Glutamatergic neuron (in vitro differentiated cells): ENCODE results near the gene NKX2-8. TPM values are rescaled to one million over a fixed set of nuclear protein-coding genes. Genes with fewer than 3 reads are reported as not detected.

Experiments used
- DNase-seq: peaks from one replicate; pipeline ENCODE4 v3.0.0; 2022
- H3K27ac Mint-ChIP-seq: one replicate; pipeline ENCODE4 v1.8.0; 2020; ENCODE audit warnings: mild to moderate bottlenecking, mixed read lengths, inconsistent platforms; ENCODE audit not compliant: unreplicated experiment
- H3K27me3 Mint-ChIP-seq: one replicate; pipeline ENCODE4 v1.8.0; 2020; ENCODE audit warnings: mild to moderate bottlenecking, moderate library complexity, mixed read lengths, inconsistent platforms; ENCODE audit not compliant: unreplicated experiment
- H3K36me3 Mint-ChIP-seq: one replicate; pipeline ENCODE4 v1.8.0; 2020; ENCODE audit warnings: mild to moderate bottlenecking, mixed read lengths, inconsistent platforms; ENCODE audit not compliant: unreplicated experiment
- H3K4me1 Mint-ChIP-seq: one replicate; pipeline ENCODE4 v1.8.0; 2020; ENCODE audit warnings: mild to moderate bottlenecking, low read depth, mixed read lengths, inconsistent platforms; ENCODE audit not compliant: unreplicated experiment
- H3K4me3 Mint-ChIP-seq: one replicate; pipeline ENCODE4 v1.8.0; 2020; ENCODE audit warnings: mild to moderate bottlenecking, mixed read lengths, inconsistent platforms; ENCODE audit not compliant: unreplicated experiment
- H3K9me3 Mint-ChIP-seq: one replicate; pipeline ENCODE4 v1.8.0; 2020; ENCODE audit warnings: mild to moderate bottlenecking, moderate library complexity, mixed read lengths, inconsistent platforms; ENCODE audit not compliant: unreplicated experiment
- total RNA-seq: library from RNA; stranded (reverse); fragmentation: NEBNext Ultra II Directional; extraction: Animal tissue kit (Norgen Biotek cat#: 25700); gene quantifications from one replicate; pipeline ENCODE4 v1.2.1, GENCODE V29; 2021; ENCODE audit not compliant: unreplicated experiment
- TF ChIP-seq, protein P1 (sequence below): fragments of 200-600 bp; sonication (generic); IDR thresholded peaks from one replicate; pipeline ENCODE4 v1.5.0; 2021; ENCODE audit not compliant: partially characterized antibody, unreplicated experiment

Gene NKX2-8
- total RNA-seq, 1 donor from 2014 or later, result not detected

DNA sequence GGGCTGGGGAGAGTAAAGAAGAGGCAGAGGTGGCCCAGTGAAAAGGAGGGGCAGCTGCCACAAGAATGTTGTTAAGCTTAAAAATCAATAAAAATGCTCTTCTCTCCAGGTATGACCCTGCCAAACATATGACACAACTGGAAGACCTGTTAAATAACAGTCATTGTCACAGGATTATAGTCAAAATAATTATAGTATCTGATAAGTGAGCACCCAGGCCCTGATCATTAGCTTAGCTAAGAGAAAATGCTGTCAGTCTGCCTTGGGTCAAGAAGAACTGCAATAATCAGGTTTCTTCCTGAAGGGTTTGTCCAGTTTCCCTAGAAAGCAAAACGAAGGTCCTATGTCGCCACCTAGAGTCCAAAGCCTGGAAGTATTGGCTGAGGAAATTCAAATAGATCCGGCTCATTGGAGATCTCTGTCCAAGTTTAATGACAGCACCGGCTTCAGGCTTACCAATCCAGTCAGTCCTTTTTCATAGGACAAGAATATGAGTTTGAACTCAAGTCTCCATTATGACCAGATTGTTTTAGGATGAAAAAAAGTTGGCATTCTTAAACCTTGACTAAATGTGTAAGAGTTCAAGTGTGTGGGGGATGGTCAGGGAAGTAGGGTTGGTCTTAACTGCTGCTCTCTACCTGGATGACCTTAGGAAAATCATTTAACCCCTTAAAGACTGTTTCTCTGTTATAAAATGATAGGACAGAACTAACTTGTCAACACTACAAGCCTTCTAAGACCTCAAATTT is 22.5 kb upstream of the NKX2-8 start:
- Mint-ChIP-seq H3K27me3 (peaks cover 3% of the 10 kb centered on the region), H3K36me3 (no peaks in the 10 kb centered on the region), H3K27ac (no peak overlapping the region), H3K4me1 (no peaks in the 10 kb centered on the region), H3K9me3 (no peaks in the 10 kb centered on the region), H3K4me3 (no peak overlapping the region)
- TF ChIP-seq, protein P1, sequence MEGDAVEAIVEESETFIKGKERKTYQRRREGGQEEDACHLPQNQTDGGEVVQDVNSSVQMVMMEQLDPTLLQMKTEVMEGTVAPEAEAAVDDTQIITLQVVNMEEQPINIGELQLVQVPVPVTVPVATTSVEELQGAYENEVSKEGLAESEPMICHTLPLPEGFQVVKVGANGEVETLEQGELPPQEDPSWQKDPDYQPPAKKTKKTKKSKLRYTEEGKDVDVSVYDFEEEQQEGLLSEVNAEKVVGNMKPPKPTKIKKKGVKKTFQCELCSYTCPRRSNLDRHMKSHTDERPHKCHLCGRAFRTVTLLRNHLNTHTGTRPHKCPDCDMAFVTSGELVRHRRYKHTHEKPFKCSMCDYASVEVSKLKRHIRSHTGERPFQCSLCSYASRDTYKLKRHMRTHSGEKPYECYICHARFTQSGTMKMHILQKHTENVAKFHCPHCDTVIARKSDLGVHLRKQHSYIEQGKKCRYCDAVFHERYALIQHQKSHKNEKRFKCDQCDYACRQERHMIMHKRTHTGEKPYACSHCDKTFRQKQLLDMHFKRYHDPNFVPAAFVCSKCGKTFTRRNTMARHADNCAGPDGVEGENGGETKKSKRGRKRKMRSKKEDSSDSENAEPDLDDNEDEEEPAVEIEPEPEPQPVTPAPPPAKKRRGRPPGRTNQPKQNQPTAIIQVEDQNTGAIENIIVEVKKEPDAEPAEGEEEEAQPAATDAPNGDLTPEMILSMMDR, result peak; percentile 79
- DNase-seq, result peak; percentile 49

DNA sequence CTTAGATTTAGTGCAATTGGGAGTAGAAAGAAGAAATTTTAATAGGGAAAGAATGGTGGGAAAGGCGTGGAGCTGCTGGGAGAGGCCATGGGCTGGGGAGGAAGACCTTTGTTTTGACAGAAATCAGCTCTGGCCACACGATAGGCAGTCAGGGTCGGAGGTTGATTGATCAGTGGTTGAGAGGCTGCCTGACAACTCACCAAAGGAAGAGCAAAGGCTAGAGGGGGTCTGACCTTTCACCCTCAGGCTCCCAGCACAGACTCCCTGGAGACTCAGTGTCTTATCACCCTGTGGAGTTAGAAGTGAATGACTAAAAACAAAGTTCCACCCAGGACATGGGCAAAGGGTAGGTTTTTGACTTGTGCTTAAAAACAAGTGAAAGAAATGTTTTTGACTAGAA is 18.0 kb upstream of the NKX2-8 start:
- Mint-ChIP-seq H3K9me3 (peaks cover 2% of the 10 kb centered on the region), H3K27me3 (no peaks in the 10 kb centered on the region), H3K4me1 (no peaks in the 10 kb centered on the region), H3K36me3 (no peaks in the 10 kb centered on the region), H3K4me3 (no peak overlapping the region), H3K27ac (no peak overlapping the region)
- TF ChIP-seq, protein P1, result no peak
- no peak for DNase-seq

DNA sequence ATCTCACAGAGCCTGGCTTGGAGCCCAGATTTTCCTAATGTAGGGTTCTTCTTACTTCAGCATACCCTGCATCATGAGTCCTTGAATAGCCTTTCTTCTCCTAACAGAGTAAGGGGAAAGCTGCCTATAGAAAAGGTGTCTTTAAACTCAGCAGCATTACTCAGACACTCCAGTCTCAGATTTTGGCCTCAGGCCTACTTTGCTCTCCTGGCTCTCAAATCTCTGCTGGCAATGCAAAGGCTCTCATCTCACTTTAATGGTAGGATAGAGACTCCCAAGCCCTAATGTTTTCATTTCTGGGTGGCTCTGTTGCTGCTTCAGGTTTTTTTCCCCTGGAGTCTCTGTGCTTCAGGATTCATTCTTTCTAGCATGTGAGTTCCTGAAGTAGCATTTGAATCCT is 9.1 kb upstream of the NKX2-8 start:
- no peak overlapping the region for H3K4me3 Mint-ChIP-seq
- H3K36me3 Mint-ChIP-seq, result no peaks in the 10 kb centered on the region
- no peaks in the 10 kb centered on the region for H3K4me1 Mint-ChIP-seq

DNA sequence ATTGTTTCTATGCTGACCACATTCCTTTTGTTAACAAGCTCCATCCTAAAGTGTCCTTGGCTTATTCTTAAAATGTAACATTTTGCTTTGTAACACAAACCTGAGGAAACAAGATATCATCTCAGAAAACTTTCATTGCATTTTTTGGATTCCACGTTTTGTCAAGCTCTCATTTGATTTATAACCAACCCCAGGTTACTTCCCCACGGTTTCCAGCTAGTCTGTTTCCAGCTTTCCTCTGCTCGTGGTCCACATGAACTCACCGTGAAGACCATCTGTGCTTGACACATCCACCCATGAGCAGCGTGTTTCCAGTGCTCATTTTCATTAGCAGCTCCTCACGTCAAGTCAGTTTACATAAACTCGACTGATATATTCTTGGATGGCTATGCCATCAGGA is 6.4 kb upstream of the NKX2-8 start:
- no peak overlapping the region for H3K4me3 Mint-ChIP-seq
- no peaks in the 10 kb centered on the region for H3K36me3 Mint-ChIP-seq
- no peak for DNase-seq
- peaks cover 23% of the 10 kb centered on the region for H3K27me3 Mint-ChIP-seq
- H3K27ac Mint-ChIP-seq, result no peak overlapping the region
- no peaks in the 10 kb centered on the region for H3K4me1 Mint-ChIP-seq
- TF ChIP-seq, protein P1, result no peak
- peaks cover 6% of the 10 kb centered on the region for H3K9me3 Mint-ChIP-seq

More for the DNA sequence above, 9.1 kb upstream of the NKX2-8 start:
- Mint-ChIP-seq H3K27me3 (peaks cover 13% of the 10 kb centered on the region), H3K9me3 (peaks cover 4% of the 10 kb centered on the region), H3K27ac (no peak overlapping the region)
- TF ChIP-seq, protein P1, result no peak
- no peak for DNase-seq

DNA sequence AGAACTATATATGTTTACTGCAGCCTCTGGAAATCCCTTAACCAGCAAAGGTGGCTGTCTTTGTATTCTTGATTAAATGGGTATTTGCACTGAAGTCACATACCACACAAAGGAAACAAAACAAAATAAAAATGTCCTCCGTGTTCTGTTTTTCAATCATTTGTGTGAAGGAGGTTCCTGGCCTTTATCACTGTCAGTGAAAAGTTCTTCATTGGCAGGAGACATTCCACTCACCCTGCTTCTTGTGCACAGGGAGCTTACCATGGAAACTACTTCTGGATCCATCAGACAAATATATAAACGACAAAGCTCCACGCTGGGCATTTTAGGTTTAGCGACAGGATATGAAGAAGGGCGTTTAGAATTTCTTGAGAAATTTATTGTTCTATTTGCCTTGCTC is 5.7 kb upstream of the NKX2-8 start:
- TF ChIP-seq, protein P1, result no peak
- Mint-ChIP-seq H3K4me3 (no peak overlapping the region), H3K9me3 (peaks cover 6% of the 10 kb centered on the region), H3K27ac (no peak overlapping the region), H3K4me1 (no peaks in the 10 kb centered on the region), H3K27me3 (peaks cover 23% of the 10 kb centered on the region), H3K36me3 (no peaks in the 10 kb centered on the region)
- DNase-seq, result no peak
